Liver (tissue), 9 donors: Measurements from ENCODE around the gene PWWP2B. TPM values are rescaled to one million over a fixed set of nuclear protein-coding genes. Genes with fewer than 3 reads are reported as not detected.

Source experiments
- DNase-seq: peaks from one replicate; pipeline ENCODE4 v3.0.0-alpha.2; 2017; ENCODE audit warnings: low spot score
- H3K27ac ChIP-seq, 2 donors: one replicate each; pipeline ENCODE4 v1.7.0; 2013; ENCODE audit warnings: inconsistent platforms in 2 of 2, low read length in 2 of 2, control low read depth in 1 of 2, low read depth in 1 of 2, mild to moderate bottlenecking in 1 of 2
- H3K27me3 ChIP-seq, 4 donors: one replicate each; pipeline versions ENCODE4 v1.6.1 to v1.7.0; 2013; ENCODE audit warnings: low read length in 3 of 4, inconsistent platforms in 1 of 4, mild to moderate bottlenecking in 1 of 4, moderate library complexity in 1 of 4; ENCODE audit not compliant: control insufficient read depth in 4 of 4, insufficient read depth in 4 of 4
- H3K36me3 ChIP-seq, 4 donors: one replicate each; pipeline versions ENCODE4 v1.6.1 to v1.7.0; 2013; ENCODE audit warnings: low read length in 3 of 4, mild to moderate bottlenecking in 3 of 4, low read depth in 1 of 4, moderate library complexity in 1 of 4; ENCODE audit not compliant: control insufficient read depth in 4 of 4, insufficient read depth in 3 of 4
- H3K4me1 ChIP-seq, 4 donors: one replicate each; pipeline versions ENCODE4 v1.6.1 to v1.7.0; 2013; ENCODE audit warnings: low read length in 3 of 4, mild to moderate bottlenecking in 3 of 4, moderate library complexity in 1 of 4; ENCODE audit not compliant: control insufficient read depth in 4 of 4, insufficient read depth in 4 of 4
- H3K4me3 ChIP-seq, 3 donors: one replicate each; pipeline versions ENCODE4 v1.6.1 to v1.7.0; 2013; ENCODE audit warnings: low read length in 3 of 3, control low read depth in 1 of 3, low read depth in 1 of 3, mild to moderate bottlenecking in 1 of 3
- H3K9ac ChIP-seq, 2 donors: one replicate each; pipeline ENCODE4 v1.7.0; 2013; ENCODE audit warnings: low read length in 2 of 2, mild to moderate bottlenecking in 2 of 2, moderate library complexity in 2 of 2, control low read depth in 1 of 2, low read depth in 1 of 2
- H3K9me3 ChIP-seq, 4 donors: one replicate each; pipeline versions ENCODE4 v1.6.1 to v1.7.0; 2013; ENCODE audit warnings: low read length in 3 of 4; ENCODE audit not compliant: control insufficient read depth in 4 of 4
- ATF3 ChIP-seq: IDR thresholded peaks from 2 replicates; pipeline ENCODE4 v1.6.1; 2016; ENCODE audit warnings: antibody characterized with exemption
- EGR1 ChIP-seq, 2 donors: IDR thresholded peaks; 2 replicates each; pipeline ENCODE4 v1.6.1; 2016 to 2018; ENCODE audit warnings: antibody characterized with exemption in 2 of 2, low read depth in 2 of 2
- FOXA1 ChIP-seq: IDR thresholded peaks from 2 replicates; pipeline ENCODE4 v1.6.1; 2016; ENCODE audit warnings: antibody characterized with exemption
- FOXA2 ChIP-seq: IDR thresholded peaks from 2 replicates; pipeline ENCODE4 v1.6.1; 2016; ENCODE audit warnings: antibody characterized with exemption
- GABPA ChIP-seq, 2 donors: IDR thresholded peaks in 1 of 2; conservative IDR thresholded peaks in 1 of 2; 2 replicates each; pipeline ENCODE4 v1.6.1; 2016; ENCODE audit warnings: antibody characterized with exemption in 2 of 2, mild to moderate bottlenecking in 1 of 2, moderate library complexity in 1 of 2
- HNF4A ChIP-seq, 2 donors: conservative IDR thresholded peaks; 2 replicates each; pipeline ENCODE4 v1.6.1; 2016; ENCODE audit warnings: antibody characterized with exemption in 2 of 2, mild to moderate bottlenecking in 2 of 2
- HNF4G ChIP-seq: IDR thresholded peaks from 2 replicates; pipeline ENCODE4 v1.6.1; 2016; ENCODE audit warnings: antibody characterized with exemption
- JUND ChIP-seq, 2 donors: IDR thresholded peaks; 2 replicates each; pipeline ENCODE4 v1.6.1; 2016; ENCODE audit warnings: antibody characterized with exemption in 2 of 2
- NR2F2 ChIP-seq: IDR thresholded peaks from 2 replicates; pipeline ENCODE4 v1.6.1; 2016; ENCODE audit warnings: antibody characterized with exemption
- RAD21 ChIP-seq, 2 donors: IDR thresholded peaks; 2 replicates each; pipeline ENCODE4 v1.6.1; 2016; ENCODE audit warnings: antibody characterized with exemption in 2 of 2, mild to moderate bottlenecking in 2 of 2
- REST ChIP-seq: IDR thresholded peaks from 2 replicates; pipeline ENCODE4 v1.6.1; 2016; ENCODE audit warnings: antibody characterized with exemption, mild to moderate bottlenecking
- RXRA ChIP-seq, 2 donors: IDR thresholded peaks; 2 replicates each; pipeline ENCODE4 v1.6.1; 2017 to 2018; ENCODE audit warnings: antibody characterized with exemption in 2 of 2, mild to moderate bottlenecking in 1 of 2
- SP1 ChIP-seq: IDR thresholded peaks from 2 replicates; pipeline ENCODE4 v1.6.1; 2018; ENCODE audit warnings: antibody characterized with exemption, mild to moderate bottlenecking
- TAF1 ChIP-seq: conservative IDR thresholded peaks from 2 replicates; pipeline ENCODE4 v1.6.1; 2016; ENCODE audit warnings: antibody characterized with exemption, mild to moderate bottlenecking
- YY1 ChIP-seq: IDR thresholded peaks from 2 replicates; pipeline ENCODE4 v1.6.1; 2016; ENCODE audit warnings: antibody characterized with exemption, mild to moderate bottlenecking
- WGBS: extraction: QIAGEN DNeasy Blood & Tissue Kit; methylation state at CpG from one replicate; pipeline ENCODE4 v1.1.7; 2013; 5-methylcytosine and 5-hydroxymethylcytosine counted together
- polyA plus RNA-seq, 2 donors: library from polyadenylated mRNA; stranded (reverse) in 1 of 2; unstranded in 1 of 2; fragments of 200-250 nt in 1 of 2; fragments of >200 nt in 1 of 2; fragmentation: Nextera tagmentation in 1 of 2; extraction: Ambion mirVana in 1 of 2; gene quantifications; one replicate each; pipeline versions ENCODE4 v1.2.1 to v1.2.3, GENCODE V29; 2013 to 2015
- total RNA-seq, 2 donors: library from RNA; depleted of rRNA; stranded (reverse); fragments of >200 nt; gene quantifications; one replicate each; pipeline ENCODE4 v1.2.3, GENCODE V29; 2014
- TF ChIP-seq, protein P1 (sequence below): IDR thresholded peaks from 2 replicates; pipeline ENCODE4 v1.6.1; 2016; ENCODE audit warnings: antibody characterized with exemption
- TF ChIP-seq, protein P2 (sequence below): fragments of 150-350 bp; IDR thresholded peaks from 2 replicates; pipeline ENCODE4 v1.5.1; 2017; ENCODE audit warnings: improper control_type of control experiment, low read depth, low read length; ENCODE audit not compliant: missing input control
- TF ChIP-seq, protein P3 (sequence below): IDR thresholded peaks from 2 replicates; pipeline ENCODE4 v1.6.1; 2016; ENCODE audit warnings: antibody characterized with exemption
- donor health status: healthy.
- donor health status: healthy.
- donor health status: healthy.
- donor health status: healthy.
- donor health status: healthy.

Gene PWWP2B
- total and polyA plus RNA-seq, 4 donors: 0.75 to 4.2 (median 3.6) TPM

DNA sequence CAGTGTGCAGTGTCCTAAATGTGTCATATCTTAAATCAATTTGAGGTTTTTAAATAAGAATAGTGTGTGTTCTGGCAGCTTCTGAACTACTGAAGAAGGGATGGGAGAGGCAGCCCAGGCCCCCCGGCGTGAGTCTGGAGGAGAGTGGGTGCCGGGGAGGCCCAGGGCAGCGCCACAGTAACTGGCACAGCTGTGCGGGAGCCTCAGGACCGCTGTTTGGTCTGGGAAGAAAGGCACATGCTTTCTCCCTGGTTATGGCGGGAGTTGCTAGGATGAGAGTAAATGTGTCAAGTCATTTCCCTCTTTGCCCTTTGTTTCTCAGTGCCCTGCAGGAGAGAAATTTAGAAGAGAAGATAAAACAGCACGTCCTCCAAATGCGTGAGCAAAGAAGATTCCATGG lies 31.9 kb upstream of the PWWP2B start:
- Histone ChIP-seq H3K9me3 (no peaks in the 10 kb centered on the region), H3K9ac (no peak overlapping the region), H3K27ac (no peak overlapping the region), H3K4me3 (no peak overlapping the region), H3K4me1 (no peaks in the 10 kb centered on the region), H3K36me3 (peaks cover 0 to 11% (median 6%) of the 10 kb centered on the region in 4 donors), H3K27me3 (no peaks in the 10 kb centered on the region)
- no peak for TF ChIP-seq SP1
- TF ChIP-seq HNF4A (conservative IDR thresholded peaks at IDR 0.05): no peak
- TF ChIP-seq FOXA1: no peak
- no peak for TF ChIP-seq TAF1
- TF ChIP-seq RAD21 (IDR thresholded peaks at IDR 0.05): no peak
- TF ChIP-seq, protein P1, sequence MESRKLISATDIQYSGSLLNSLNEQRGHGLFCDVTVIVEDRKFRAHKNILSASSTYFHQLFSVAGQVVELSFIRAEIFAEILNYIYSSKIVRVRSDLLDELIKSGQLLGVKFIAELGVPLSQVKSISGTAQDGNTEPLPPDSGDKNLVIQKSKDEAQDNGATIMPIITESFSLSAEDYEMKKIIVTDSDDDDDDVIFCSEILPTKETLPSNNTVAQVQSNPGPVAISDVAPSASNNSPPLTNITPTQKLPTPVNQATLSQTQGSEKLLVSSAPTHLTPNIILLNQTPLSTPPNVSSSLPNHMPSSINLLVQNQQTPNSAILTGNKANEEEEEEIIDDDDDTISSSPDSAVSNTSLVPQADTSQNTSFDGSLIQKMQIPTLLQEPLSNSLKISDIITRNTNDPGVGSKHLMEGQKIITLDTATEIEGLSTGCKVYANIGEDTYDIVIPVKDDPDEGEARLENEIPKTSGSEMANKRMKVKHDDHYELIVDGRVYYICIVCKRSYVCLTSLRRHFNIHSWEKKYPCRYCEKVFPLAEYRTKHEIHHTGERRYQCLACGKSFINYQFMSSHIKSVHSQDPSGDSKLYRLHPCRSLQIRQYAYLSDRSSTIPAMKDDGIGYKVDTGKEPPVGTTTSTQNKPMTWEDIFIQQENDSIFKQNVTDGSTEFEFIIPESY: no peak
- TF ChIP-seq GABPA (IDR thresholded peaks at IDR 0.05 in 1 of 2, conservative IDR thresholded peaks at IDR 0.05 in 1 of 2): no peak
- no peak for TF ChIP-seq YY1
- TF ChIP-seq JUND (IDR thresholded peaks at IDR 0.05): no peak
- TF ChIP-seq RXRA (IDR thresholded peaks at IDR 0.05): no peak
- TF ChIP-seq FOXA2: no peak
- TF ChIP-seq, protein P2, sequence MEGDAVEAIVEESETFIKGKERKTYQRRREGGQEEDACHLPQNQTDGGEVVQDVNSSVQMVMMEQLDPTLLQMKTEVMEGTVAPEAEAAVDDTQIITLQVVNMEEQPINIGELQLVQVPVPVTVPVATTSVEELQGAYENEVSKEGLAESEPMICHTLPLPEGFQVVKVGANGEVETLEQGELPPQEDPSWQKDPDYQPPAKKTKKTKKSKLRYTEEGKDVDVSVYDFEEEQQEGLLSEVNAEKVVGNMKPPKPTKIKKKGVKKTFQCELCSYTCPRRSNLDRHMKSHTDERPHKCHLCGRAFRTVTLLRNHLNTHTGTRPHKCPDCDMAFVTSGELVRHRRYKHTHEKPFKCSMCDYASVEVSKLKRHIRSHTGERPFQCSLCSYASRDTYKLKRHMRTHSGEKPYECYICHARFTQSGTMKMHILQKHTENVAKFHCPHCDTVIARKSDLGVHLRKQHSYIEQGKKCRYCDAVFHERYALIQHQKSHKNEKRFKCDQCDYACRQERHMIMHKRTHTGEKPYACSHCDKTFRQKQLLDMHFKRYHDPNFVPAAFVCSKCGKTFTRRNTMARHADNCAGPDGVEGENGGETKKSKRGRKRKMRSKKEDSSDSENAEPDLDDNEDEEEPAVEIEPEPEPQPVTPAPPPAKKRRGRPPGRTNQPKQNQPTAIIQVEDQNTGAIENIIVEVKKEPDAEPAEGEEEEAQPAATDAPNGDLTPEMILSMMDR: no peak
- TF ChIP-seq, protein P3, sequence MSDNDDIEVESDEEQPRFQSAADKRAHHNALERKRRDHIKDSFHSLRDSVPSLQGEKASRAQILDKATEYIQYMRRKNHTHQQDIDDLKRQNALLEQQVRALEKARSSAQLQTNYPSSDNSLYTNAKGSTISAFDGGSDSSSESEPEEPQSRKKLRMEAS: no peak
- TF ChIP-seq HNF4G: no peak
- WGBS: 92% methylated on average over 9 of the region's 9 CpGs
- DNase-seq: no peak

DNA sequence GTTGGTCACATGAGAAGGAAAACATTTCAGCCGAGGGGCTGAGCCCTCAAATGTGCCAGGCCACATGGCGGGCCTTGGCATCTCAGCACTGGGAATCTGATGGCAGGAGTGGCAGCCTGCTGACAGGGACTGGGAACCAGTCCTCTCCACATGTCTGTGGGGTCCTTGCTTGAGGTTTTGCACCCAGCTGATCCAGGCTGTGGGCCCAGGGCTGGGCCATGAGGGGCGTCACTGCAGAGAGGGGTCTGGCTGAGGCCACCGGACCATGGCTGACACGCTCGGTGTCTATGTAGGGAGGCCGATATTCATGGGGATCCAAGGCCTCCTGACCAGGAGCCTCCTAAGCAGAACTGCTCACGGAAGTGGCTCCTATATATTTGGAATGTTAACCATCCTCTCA lies 31.0 kb upstream of the PWWP2B start:
- no peak overlapping the region for H3K9ac ChIP-seq

More for the DNA sequence above, 31.0 kb upstream of the PWWP2B start:
- no peaks in the 10 kb centered on the region for H3K4me1 ChIP-seq
- H3K4me3 ChIP-seq: no peak overlapping the region
- WGBS: 97% methylated on average over 8 of the region's 8 CpGs
- TF ChIP-seq REST (no peak), EGR1 (IDR thresholded peaks at IDR 0.05; ENCODE audit: low read depth in 2 of 2) (no peak), GABPA (IDR thresholded peaks at IDR 0.05 in 1 of 2, conservative IDR thresholded peaks at IDR 0.05 in 1 of 2) (no peak), RXRA (IDR thresholded peaks at IDR 0.05) (no peak), RAD21 (IDR thresholded peaks at IDR 0.05) (no peak), TAF1 (no peak), NR2F2 (no peak), FOXA1 (no peak), HNF4G (no peak), JUND (IDR thresholded peaks at IDR 0.05) (no peak), YY1 (no peak), HNF4A (conservative IDR thresholded peaks at IDR 0.05) (no peak), ATF3 (no peak), FOXA2 (no peak), SP1 (no peak)
- TF ChIP-seq, protein P1: no peak
- TF ChIP-seq, protein P2: no peak
- TF ChIP-seq, protein P3: no peak
- DNase-seq: no peak
- H3K27me3 ChIP-seq: no peaks in the 10 kb centered on the region
- H3K27ac ChIP-seq: no peak overlapping the region
- H3K36me3 ChIP-seq: peaks cover 0 to 11% (median 6%) of the 10 kb centered on the region in 4 donors
- H3K9me3 ChIP-seq: no peaks in the 10 kb centered on the region
